K562 (cell line): ENCODE results near the gene HADH. TPM values are rescaled to one million over a fixed set of nuclear protein-coding genes. Genes with fewer than 3 reads are reported as not detected.
A peak's percentile ranks its signal among the peaks of the same experiment; 100 is the strongest.

ENCODE experiments used
- ARID3A ChIP-seq: IDR thresholded peaks from 2 replicates; pipeline ENCODE4 v1.6.1; 2012; ENCODE audit warnings: low read depth, low read length, improper control_type of control experiment, borderline replicate concordance
- ATF3 ChIP-seq, 2 experiments: fragments of 450-650 bp in 1 of 2; sonication (generic) in 1 of 2; formaldehyde crosslinking in 1 of 2; IDR thresholded peaks in 1 of 2; conservative IDR thresholded peaks in 1 of 2; 2 replicates each; pipeline versions ENCODE4 v1.6.1 to v1.8.1; 2016 to 2023; ENCODE audit warnings: mild to moderate bottlenecking in 2 of 2, moderate library complexity in 2 of 2, inconsistent platforms in 1 of 2, missing genetic modification reagents in 1 of 2
- CBFA2T3 ChIP-seq: fragments of 450-650 bp; IDR thresholded peaks from 2 replicates; pipeline ENCODE4 v1.6.1; 2017
- CHCHD3 ChIP-seq: fragments of 250-450 bp; sonication (Bioruptor Pico); IDR thresholded peaks from 2 replicates; pipeline ENCODE4 v2.1.2; 2022; ENCODE audit warnings: mild to moderate bottlenecking
- CTCF ChIP-seq, 3 experiments: IDR thresholded peaks in 2 of 3; conservative IDR thresholded peaks in 1 of 3; 2 replicates each; pipeline ENCODE4 v1.5.1; 2011 to 2012; ENCODE audit warnings: low read length in 3 of 3, mild to moderate bottlenecking in 3 of 3, control low read depth in 2 of 3, improper control_type of control experiment in 1 of 3, inconsistent platforms in 1 of 3, low read depth in 1 of 3, mixed read lengths in 1 of 3, moderate library complexity in 1 of 3; ENCODE audit not compliant: insufficient read depth in 2 of 3
- GATA2 ChIP-seq: sonication (generic); formaldehyde crosslinking; IDR thresholded peaks from 2 replicates; pipeline ENCODE4 v1.4.0; 2020; ENCODE audit warnings: mild to moderate bottlenecking, missing genetic modification reagents
- IRF9 ChIP-seq: fragments of 450-650 bp; IDR thresholded peaks from 2 replicates; pipeline ENCODE4 v1.6.1; 2016; ENCODE audit warnings: missing biosample characterization, missing genetic modification characterization
- KDM1A ChIP-seq, 2 experiments: fragments of 450-650 bp; IDR thresholded peaks; 2 replicates each; pipeline ENCODE4 v1.6.1; 2016; ENCODE audit warnings: mild to moderate bottlenecking in 2 of 2
- PHTF2 ChIP-seq: fragments of 250-450 bp; sonication (Bioruptor Pico); IDR thresholded peaks from 2 replicates; pipeline ENCODE4 v1.5.0; 2021; ENCODE audit warnings: mild to moderate bottlenecking
- SETDB1 ChIP-seq: IDR thresholded peaks from one replicate; pipeline ENCODE4 v1.6.1; 2012; ENCODE audit warnings: low read length, control low read depth, inconsistent platforms
- SMAD4 ChIP-seq: fragments of 250-450 bp; sonication (Bioruptor Pico); conservative IDR thresholded peaks from 2 replicates; pipeline ENCODE4 v1.8.0; 2021; ENCODE audit warnings: inconsistent platforms, mild to moderate bottlenecking, moderate library complexity
- TAF7 ChIP-seq: fragments of 450-650 bp; IDR thresholded peaks from 2 replicates; pipeline ENCODE4 v1.6.1; 2016; ENCODE audit warnings: missing genetic modification characterization, missing compliant biosample characterization
- TAL1 ChIP-seq: fragments of 450-650 bp; IDR thresholded peaks from 2 replicates; pipeline ENCODE4 v1.6.1; 2016; ENCODE audit warnings: mild to moderate bottlenecking
- THAP7 ChIP-seq: fragments of 250-450 bp; sonication (Bioruptor Pico); IDR thresholded peaks from 2 replicates; pipeline ENCODE4 v1.5.0; 2021
- THRAP3 ChIP-seq: fragments of 450-650 bp; IDR thresholded peaks from 2 replicates; pipeline ENCODE4 v1.6.1; 2016; ENCODE audit warnings: mild to moderate bottlenecking, inconsistent platforms, borderline replicate concordance
- ZNF586 ChIP-seq: fragments of 450-650 bp; formaldehyde crosslinking; conservative IDR thresholded peaks from 2 replicates; pipeline ENCODE4 v1.4.0; 2020; ENCODE audit warnings: mild to moderate bottlenecking, moderate library complexity
- polyA plus RNA-seq, 8 experiments: library from polyadenylated mRNA; depleted of rRNA in 4 of 8; stranded (reverse) in 5 of 8; unstranded in 3 of 8; fragments of >200 nt; fragmentation: Nextera tagmentation in 2 of 8; fragmentation: Illumina TruSeq in 1 of 8; extraction: Ambion mirVana in 2 of 8; extraction: Trizol in 1 of 8; gene quantifications; 2 replicates each; pipeline versions ENCODE4 v1.2.1 to v1.2.3, GENCODE V29; 2011 to 2014; ENCODE audit warnings: inconsistent platforms in 1 of 8, missing spikeins in 1 of 8
- total RNA-seq, 7 experiments: library from RNA; depleted of rRNA in 6 of 7; stranded (reverse); fragments of >200 nt in 6 of 7; fragmentation: Illumina TruSeq in 2 of 7; extraction: Trizol in 2 of 7; gene quantifications; 2 replicates each; pipeline versions ENCODE4 v1.2.1 to v1.2.3, GENCODE V29; 2011 to 2021; ENCODE audit warnings: low replicate concordance in 1 of 7

The HADH gene
- total and polyA plus RNA-seq, 9 of the 15 experiments (the other 6 are each of a cell fraction or from before 2014, with no cell fraction given), result 9.4 to 73.3 (median 32.8) TPM

- TF ChIP-seq ATF3 (IDR thresholded peaks at IDR 0.05) (no peak), ATF3 (CRISPR knock-in tag; conservative IDR thresholded peaks at IDR 0.05) (no peak), PHTF2 (CRISPR knock-in tag) (no peak), CHCHD3 (CRISPR knock-in tag) (no peak), KDM1A (IDR thresholded peaks at IDR 0.05) (peak; percentile 43 to 52; a peak in 2 of 4 replicates), TAL1 (peak; percentile 84), TAF7 (tag) (no peak), GATA2 (CRISPR knock-in tag) (peak; percentile 42; the same call in 1 of the 2 replicates), SETDB1 (no peak), CBFA2T3 (peak; percentile 91), CTCF (IDR thresholded peaks at IDR 0.05 in 2 of 3, conservative IDR thresholded peaks at IDR 0.05 in 1 of 3; ENCODE audit: insufficient read depth in 2 of 3, low read depth in 1 of 3, low read length in 3 of 3) (peak in 1 of 3 experiments; percentile 11; a peak in 1 of 6 replicates), THRAP3 (no peak), ZNF586 (no peak), ARID3A (0 out of 2 replicates have a peak, but pooled peaks have one; percentile 48), THAP7 (CRISPR knock-in tag) (no peak), IRF9 (no peak), SMAD4 (CRISPR knock-in tag) (0 out of 2 replicates have a peak, but pooled peaks have one; percentile 14)
- TF ChIP-seq, all 486 proteins: peak for 24
Measured at GRCh38 chr4:107994894-107995293, 5.2 kb downstream of the HADH start (continued).
